SK-N-SH treated with all-trans-retinoic acid at 6 μM for 48 hours (cell line): Measurements from ENCODE around the gene NKX2-3.

Source experiments
- ATAC-seq: fragments of 200-7000 bp; cut with Tn5 transposase; 3 replicates; pipeline ENCODE4 v1.9.1; 2020; ENCODE audit warnings: mild to moderate bottlenecking, moderate library complexity
- CSRNP3 ChIP-seq: fragments of 250-450 bp; sonication (Bioruptor Pico); IDR thresholded peaks from 2 replicates; pipeline ENCODE4 v1.5.1; 2021; ENCODE audit warnings: mild to moderate bottlenecking, moderate library complexity
- ESRRG ChIP-seq: fragments of 250-450 bp; sonication (Bioruptor Pico); IDR thresholded peaks from 2 replicates; pipeline ENCODE4 v1.6.1; 2021; ENCODE audit warnings: mild to moderate bottlenecking
- GLIS3 ChIP-seq: fragments of 250-450 bp; sonication (Bioruptor Pico); IDR thresholded peaks from 2 replicates; pipeline ENCODE4 v1.5.0; 2020; ENCODE audit warnings: mild to moderate bottlenecking, moderate library complexity
- OSR1 ChIP-seq: fragments of 250-450 bp; sonication (Bioruptor Pico); IDR thresholded peaks from 2 replicates; pipeline ENCODE4 v1.8.0; 2022; ENCODE audit warnings: moderate library complexity, mild to moderate bottlenecking, inconsistent platforms
- SNAI2 ChIP-seq: fragments of 250-450 bp; sonication (Bioruptor Pico); IDR thresholded peaks from 2 replicates; pipeline ENCODE4 v1.5.0; 2020; ENCODE audit warnings: mild to moderate bottlenecking, moderate library complexity
- TOX ChIP-seq: fragments of 250-450 bp; sonication (Bioruptor Pico); IDR thresholded peaks from 2 replicates; pipeline ENCODE4 v1.8.0; 2021; ENCODE audit warnings: mild to moderate bottlenecking, moderate library complexity, borderline replicate concordance
- TSHZ2 ChIP-seq: fragments of 250-450 bp; sonication (Bioruptor Pico); IDR thresholded peaks from 2 replicates; pipeline ENCODE4 v1.5.0; 2020; ENCODE audit warnings: mild to moderate bottlenecking, moderate library complexity
- ZC3H10 ChIP-seq: fragments of 250-450 bp; sonication (Bioruptor Pico); IDR thresholded peaks from 2 replicates; pipeline ENCODE4 v1.5.1; 2021; ENCODE audit warnings: mild to moderate bottlenecking, moderate library complexity
- ZFP30 ChIP-seq: fragments of 450-650 bp; formaldehyde crosslinking; IDR thresholded peaks from 2 replicates; pipeline ENCODE4 v1.5.0; 2022; ENCODE audit warnings: mild to moderate bottlenecking, moderate library complexity
- ZNF565 ChIP-seq: fragments of 450-650 bp; formaldehyde crosslinking; conservative IDR thresholded peaks from 2 replicates; pipeline ENCODE4 v1.5.0; 2020; ENCODE audit warnings: low read depth, mild to moderate bottlenecking, moderate library complexity
- ZNF70 ChIP-seq: fragments of 450-650 bp; formaldehyde crosslinking; IDR thresholded peaks from 2 replicates; pipeline ENCODE4 v1.5.0; 2020; ENCODE audit warnings: mild to moderate bottlenecking, moderate library complexity
- TF ChIP-seq, protein P1 (sequence below): fragments of 250-450 bp; sonication (Bioruptor Pico); IDR thresholded peaks from 2 replicates; pipeline ENCODE4 v1.5.1; 2020; ENCODE audit warnings: low read depth, mild to moderate bottlenecking, moderate library complexity
- TF ChIP-seq, protein P2 (sequence below): fragments of 250-450 bp; sonication (Bioruptor Pico); IDR thresholded peaks from 2 replicates; pipeline ENCODE4 v1.8.0; 2021; ENCODE audit warnings: low read depth, mild to moderate bottlenecking, moderate library complexity, borderline replicate concordance

The NKX2-3 gene

DNA sequence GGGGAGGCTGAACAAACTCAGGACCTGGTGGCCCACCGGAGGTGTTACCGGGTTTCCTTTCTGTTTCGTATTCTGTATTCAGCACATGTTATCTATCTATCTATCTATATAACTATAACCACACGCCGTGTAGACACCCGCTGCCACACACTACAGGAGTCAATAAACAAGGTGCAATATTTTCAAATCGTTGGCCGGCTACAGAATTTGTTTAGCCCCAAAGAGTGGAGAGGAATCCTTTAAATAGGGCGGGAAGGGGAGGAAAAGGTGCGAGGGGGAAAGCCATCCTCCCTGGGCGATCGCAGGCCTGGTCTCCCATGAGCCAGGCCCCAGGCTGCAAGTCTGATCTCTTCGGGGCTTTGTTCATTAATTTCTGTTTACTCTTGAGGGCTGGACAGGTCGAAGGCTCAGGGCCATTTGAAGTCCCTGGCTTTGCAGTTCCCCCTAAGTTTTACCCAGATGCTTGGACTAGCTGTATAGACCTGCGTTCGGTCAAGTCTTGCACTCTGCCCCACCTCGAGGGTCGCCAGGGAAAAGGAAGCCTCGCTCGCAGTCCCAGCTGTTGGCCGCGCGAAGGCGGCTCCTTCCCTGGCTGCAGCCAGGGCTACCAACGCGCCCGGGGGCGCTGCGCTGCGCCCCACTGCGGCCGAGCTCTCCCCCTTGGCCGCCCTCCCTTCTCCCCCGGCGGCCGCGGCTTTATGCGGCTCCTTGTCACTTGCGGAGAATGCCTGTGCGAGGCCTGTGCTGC lies 3.8 kb downstream of the NKX2-3 start:
- ATAC-seq, result peak; percentile 25
- TF ChIP-seq ZNF565, result no peak
- no peak for TF ChIP-seq CSRNP3 (CRISPR knock-in tag)
- no peak for TF ChIP-seq ZC3H10
- no peak for TF ChIP-seq TOX (CRISPR knock-in tag)
- TF ChIP-seq SNAI2 (CRISPR knock-in tag), result no peak

GRCh38 chr10:99537086-99537988 lies 4.6 kb downstream of the NKX2-3 start:
- no peak for TF ChIP-seq OSR1 (CRISPR knock-in tag)
- no peak for TF ChIP-seq ZC3H10
- no peak for TF ChIP-seq ZNF70 (CRISPR knock-in tag)
- no peak for TF ChIP-seq ZFP30 (CRISPR knock-in tag)
- TF ChIP-seq ESRRG, result no peak
- TF ChIP-seq, protein P1, sequence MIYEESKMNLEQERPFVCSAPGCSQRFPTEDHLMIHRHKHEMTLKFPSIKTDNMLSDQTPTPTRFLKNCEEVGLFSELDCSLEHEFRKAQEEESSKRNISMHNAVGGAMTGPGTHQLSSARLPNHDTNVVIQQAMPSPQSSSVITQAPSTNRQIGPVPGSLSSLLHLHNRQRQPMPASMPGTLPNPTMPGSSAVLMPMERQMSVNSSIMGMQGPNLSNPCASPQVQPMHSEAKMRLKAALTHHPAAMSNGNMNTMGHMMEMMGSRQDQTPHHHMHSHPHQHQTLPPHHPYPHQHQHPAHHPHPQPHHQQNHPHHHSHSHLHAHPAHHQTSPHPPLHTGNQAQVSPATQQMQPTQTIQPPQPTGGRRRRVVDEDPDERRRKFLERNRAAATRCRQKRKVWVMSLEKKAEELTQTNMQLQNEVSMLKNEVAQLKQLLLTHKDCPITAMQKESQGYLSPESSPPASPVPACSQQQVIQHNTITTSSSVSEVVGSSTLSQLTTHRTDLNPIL, result no peak
- TF ChIP-seq, protein P2, sequence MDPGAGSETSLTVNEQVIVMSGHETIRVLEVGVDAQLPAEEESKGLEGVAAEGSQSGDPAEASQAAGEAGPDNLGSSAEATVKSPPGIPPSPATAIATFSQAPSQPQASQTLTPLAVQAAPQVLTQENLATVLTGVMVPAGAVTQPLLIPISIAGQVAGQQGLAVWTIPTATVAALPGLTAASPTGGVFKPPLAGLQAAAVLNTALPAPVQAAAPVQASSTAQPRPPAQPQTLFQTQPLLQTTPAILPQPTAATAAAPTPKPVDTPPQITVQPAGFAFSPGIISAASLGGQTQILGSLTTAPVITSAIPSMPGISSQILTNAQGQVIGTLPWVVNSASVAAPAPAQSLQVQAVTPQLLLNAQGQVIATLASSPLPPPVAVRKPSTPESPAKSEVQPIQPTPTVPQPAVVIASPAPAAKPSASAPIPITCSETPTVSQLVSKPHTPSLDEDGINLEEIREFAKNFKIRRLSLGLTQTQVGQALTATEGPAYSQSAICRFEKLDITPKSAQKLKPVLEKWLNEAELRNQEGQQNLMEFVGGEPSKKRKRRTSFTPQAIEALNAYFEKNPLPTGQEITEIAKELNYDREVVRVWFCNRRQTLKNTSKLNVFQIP (CRISPR knock-in tag), result no peak
- no peak for TF ChIP-seq ZNF565
- TF ChIP-seq, all 23 proteins: peak for 0
- ATAC-seq, result peak; percentile 40; the same call in 2 of the 3 replicates

DNA sequence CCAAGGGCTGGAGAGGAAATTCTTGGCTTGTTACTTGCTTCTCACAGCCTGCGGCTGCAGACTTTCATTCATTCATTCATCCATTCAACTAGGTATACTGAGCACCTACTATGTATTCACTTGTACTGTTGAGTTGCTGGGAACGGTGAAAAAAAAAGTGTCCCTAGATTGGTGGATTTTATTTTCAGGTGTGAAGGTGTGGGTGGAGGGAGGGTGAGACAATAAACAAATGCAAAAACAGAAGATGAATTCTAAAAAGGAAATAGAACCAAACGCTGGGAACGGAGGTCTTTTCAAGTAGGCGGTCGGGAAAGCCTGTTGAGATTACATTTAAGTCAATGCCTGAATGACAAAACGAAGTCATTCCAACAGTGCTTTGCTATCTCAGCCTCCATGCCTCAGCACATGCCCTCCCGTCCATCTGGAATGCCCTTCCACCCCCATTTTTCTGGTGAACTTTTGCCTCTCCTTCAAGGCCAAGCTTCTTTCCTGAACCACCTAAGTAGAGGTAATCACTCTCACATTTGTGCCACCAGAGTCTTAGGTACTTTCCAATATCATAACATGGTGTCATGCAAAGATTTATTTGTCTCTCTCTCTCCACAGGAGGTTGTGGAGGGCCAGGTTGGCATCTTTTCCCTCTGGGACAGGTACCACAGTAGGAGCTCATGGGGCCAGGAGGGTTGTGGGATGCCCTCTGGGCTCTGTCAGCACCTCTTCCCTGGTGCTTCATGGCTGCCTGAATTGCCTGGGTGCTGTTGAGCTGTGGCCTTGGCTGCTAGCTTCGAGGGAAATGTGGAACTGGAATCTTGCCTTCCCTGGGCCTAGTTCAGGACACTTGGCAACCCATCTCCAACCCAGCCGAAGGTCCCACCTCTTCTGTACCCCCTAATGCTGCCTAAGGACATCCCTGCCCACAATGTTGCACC lies 5.5 kb downstream of the NKX2-3 start:
- TF ChIP-seq SNAI2 (CRISPR knock-in tag) (no peak), GLIS3 (CRISPR knock-in tag) (no peak), ZFP30 (CRISPR knock-in tag) (no peak)
- TF ChIP-seq, protein P1, result no peak

GRCh38 chr10:99539120-99539519 lies 6.4 kb downstream of the NKX2-3 start:
- TF ChIP-seq CSRNP3 (CRISPR knock-in tag) (no peak), ZC3H10 (no peak), TSHZ2 (CRISPR knock-in tag) (no peak)
- TF ChIP-seq, protein P1, result no peak
- ATAC-seq, result no peak

More for the DNA sequence above, 5.5 kb downstream of the NKX2-3 start:
- no peak for ATAC-seq
